ENCODE measurements around the gene PRKCA.

The PRKCA gene

GRCh38 chr17:66831383-66832210 lies 529.2 kb downstream of the PRKCA start:
- no peak for DNase-seq (ENCODE audit: low read depth, low spot score)

DNA sequence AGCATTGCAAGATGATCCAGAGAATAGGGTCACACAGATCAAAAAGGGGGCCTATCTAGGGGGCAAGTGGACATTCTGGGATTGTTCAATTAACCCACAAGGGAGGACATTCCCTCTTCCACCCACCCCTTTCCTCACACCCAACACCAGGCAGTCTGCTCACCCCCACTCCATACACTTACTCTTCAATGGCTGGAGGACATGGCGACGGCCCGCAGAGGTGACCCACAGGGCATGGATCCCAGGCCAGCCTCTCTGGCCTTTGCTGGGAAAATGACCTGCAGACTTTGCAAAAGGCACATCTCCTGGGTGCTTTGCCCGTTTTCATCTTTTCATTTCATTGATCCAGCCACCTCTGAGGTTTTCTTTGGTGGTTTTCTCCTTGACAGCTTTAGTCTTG lies 530.8 kb downstream of the PRKCA start:
- no peak for DNase-seq (ENCODE audit: low read depth, low spot score)

DNA sequence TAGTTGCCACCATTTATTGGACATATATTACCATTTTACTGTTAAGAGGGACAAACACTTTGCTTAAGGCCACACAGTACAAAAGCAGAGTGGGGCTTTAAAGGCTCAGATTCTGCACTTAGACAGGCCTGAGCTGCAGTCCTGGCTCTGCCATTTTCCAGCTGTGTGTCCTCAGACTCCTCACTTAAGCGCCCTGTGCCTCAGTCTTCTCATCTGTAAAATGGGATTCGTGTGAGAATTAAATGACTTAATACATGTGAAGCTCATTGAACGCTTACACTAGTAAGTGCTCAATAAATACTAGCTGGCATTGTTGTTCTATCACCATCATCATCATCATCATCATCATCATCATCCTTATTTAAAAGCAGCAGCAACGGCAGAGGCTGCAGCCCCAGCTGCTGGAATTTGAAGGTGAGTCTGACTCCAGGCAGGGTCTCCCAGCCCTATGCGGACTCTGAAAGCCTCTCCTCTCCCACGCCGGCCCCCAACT lies 532.1 kb downstream of the PRKCA start:
- no peak for DNase-seq (ENCODE audit: low read depth, low spot score)

DNA sequence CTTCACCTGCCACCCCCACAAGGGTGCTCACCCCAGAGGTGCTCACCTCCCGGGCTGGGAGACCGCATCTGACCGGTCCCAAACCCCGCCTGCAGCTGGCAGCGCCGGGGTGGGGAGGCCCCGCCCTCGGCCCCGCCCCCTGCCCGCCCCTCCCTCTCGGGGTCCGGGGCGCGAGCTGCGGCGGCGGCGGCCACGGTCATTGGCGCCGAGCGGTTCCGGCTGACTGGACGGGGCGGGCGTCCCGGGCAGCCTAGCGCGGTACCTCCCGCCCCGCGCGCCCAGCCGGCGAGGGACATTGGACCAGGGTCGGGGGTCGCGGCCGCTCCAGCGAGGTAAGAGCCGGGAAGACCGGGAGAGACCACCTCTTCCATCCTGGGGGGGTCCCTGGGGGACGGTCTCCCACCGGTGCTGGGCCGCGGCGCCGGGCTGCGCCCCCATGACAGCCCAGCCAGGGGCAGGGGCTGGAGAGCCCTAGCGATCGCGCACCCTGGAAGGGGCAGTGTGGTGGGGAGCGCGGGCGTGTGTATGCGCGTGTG lies 532.6 kb downstream of the PRKCA start, which contains the start of gene CACNG5:
TSS of gene CACNG5 (plus strand) at position 199 of the 536 bp plus-strand sequence. CDS start 42,216 bp downstream, outside the sequence.
- no peak for DNase-seq (ENCODE audit: low read depth, low spot score)

DNA sequence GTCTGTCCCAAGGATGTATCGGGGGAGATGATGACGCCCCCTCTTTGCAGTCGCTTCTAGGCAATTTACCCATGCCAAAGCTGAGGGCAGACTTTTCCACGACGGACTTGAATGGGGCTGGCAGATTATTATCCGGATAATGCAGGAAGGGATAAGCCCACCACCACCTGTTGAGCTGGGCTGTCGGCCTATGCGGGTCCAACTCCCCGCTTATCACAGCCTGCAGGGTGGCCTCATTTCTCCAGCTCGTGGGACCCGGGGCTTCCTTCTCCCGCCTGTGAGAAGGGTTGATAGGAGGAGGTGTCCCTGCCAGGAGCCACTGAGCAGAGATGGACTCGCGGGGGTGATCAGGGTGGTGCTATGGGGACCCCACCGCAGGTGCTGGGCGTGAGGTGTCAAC lies 533.1 kb downstream of the PRKCA start:
- DNase-seq (ENCODE audit: low read depth, low spot score): no peak

DNA sequence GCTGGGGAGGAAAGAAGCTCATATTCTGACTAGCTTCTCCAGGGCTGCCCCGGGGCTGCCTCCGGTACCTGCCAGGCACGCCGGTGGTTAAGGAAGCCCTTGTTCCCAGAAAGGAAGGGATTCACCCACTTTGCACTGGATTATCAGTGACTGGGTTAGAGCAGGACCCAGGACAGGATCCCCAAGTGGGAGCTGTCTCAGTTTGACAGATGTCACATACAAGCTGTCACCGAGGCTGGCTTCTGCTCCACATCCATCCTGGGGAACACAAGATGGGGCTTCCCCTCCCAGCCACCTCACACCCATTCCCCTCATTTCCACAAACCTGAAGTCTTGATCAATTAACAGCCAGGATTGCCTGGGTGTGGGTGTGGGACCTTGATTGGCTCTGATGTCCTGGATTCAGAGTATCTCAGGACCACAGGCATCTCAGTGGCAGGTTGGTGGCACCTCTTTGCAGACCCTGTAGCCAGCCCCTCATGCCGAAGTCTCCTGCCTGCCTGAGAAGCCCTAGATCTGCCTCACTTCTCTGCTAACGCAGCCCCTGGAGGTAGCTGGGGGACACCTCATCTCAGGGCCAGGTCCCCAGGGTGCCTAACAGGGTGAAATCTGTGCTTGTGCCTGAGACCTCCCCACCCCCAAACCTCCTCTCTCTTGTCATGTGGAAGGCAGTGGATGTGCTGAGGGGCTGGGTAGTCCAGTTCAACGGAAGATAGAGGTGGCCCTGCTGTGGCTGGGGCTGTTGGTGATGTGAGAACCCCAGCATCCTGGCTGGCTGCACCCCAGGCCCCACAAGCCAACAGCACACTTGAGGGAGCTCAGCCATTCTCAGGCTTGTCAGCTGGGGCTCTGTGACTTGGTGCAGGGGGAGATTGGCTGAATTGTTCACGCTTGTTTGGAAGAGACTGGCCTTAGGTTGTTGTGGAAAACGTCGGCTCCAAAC lies 533.9 kb downstream of the PRKCA start:
- no peak for DNase-seq (ENCODE audit: low read depth, low spot score)

- DNase-seq (ENCODE audit: low read depth, low spot score): no peak
Observed at GRCh38 chr17:66837226-66837625, 534.8 kb downstream of the PRKCA start.

DNA sequence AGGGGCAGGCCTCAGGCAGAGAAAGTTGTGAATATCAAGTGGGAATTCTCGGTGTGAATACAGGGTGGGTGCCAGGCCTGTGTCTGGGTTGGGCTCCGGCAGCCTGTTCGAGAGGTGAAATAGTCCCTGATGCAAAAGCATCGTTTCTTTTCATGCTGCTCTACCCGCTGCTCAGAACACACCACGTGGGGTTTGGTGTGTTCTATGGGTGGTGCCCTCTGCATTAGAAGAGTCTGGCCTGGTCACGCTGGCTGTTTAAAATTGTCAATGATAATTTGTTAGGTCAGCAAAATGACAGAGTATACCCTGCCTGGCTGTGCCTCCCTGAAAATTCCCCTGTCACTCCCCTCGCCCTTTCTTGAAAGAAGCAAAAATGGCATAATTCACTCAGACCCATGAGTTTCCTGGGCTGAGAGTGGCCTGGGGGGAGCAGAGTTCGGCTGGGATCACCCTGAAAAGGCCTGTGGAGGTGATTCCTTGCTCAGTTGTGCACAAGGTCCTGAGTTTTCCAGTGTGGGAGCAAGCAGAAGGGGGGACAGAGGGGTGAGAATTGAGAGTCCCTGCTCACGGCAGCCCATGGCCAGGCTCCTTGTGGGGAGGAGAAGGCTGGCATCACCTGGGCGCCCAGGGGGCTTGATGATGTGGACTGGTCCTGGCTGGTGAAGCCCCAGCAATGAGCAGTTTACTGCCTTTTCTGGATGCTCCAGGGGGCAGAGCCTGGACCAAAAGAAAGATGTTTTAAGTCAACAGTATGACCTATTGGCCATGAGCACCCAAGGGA lies 535.7 kb downstream of the PRKCA start:
- DNase-seq (ENCODE audit: low read depth, low spot score): no peak

GRCh38 chr17:66839616-66840015 lies 537.2 kb downstream of the PRKCA start:
- no peak for DNase-seq (ENCODE audit: low read depth, low spot score)

- no peak for DNase-seq (ENCODE audit: low read depth, low spot score)
Observed at GRCh38 chr17:66840061-66840460, 537.6 kb downstream of the PRKCA start.

DNA sequence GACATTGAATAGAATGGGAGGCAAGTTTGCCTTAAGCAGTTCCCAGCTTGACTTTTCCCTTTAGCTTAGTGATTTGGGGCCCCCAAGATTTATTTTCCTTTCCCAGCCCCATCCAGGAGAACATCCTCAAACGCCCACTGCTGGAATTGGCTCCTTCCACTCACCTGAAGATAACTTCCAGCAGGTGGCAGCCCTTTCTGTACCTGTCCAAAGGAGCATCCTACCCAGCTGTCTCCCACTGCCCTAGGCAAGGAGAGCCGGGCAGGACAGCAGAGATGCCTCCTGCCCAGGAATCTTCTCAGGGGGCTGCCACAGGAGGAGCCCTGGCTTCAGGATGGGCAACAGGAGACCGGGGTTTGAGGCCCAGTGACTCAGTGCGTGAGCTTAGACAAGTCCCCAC lies 538.9 kb downstream of the PRKCA start:
- DNase-seq (ENCODE audit: low read depth, low spot score): no peak

GRCh38 chr17:66841744-66842143 lies 539.3 kb downstream of the PRKCA start:
- no peak for DNase-seq (ENCODE audit: low read depth, low spot score)

DNA sequence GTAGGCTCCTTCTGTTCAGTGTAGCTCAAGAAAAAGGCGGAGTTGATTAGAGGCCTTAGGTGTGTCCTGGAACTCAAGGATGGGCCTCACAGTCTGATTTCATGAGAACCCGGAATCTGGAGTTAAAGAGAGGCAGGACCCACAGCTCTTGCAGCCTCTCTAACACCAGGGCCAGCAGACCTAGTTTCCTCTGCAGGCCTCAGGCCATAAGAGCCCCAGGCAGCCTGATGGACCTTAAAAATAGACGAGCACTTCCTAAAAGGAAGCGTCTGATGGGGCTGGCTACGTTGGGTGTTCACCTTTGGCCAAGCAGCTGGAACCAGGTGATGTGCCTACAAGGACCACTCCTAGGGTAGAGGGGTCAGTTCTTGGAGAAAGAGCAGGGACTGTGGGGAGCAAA lies 540.1 kb downstream of the PRKCA start:
- DNase-seq (ENCODE audit: low read depth, low spot score): no peak

DNA sequence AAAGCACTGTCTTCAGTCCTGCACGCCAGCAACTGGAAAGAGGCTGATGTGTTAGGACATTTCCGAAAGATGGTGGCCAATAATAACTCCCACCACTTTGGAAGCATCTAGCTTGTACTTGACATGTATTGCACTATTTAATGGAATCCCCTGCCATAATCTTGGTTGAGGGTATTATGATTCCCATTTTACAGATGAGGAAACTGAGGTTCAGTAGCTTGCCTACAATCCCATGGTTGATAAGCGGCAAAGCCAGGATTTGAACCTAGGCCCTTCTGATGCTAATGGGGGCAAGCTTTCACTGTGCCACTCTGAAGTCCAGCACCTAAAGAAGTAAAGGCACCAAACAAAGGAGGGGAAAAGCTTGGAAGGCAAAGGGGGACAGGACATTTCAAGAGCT lies 540.5 kb downstream of the PRKCA start:
- no peak for DNase-seq (ENCODE audit: low read depth, low spot score)

- no peak for DNase-seq (ENCODE audit: low read depth, low spot score)
Observed at GRCh38 chr17:66843627-66844026, 541.2 kb downstream of the PRKCA start.

GRCh38 chr17:66847704-66848103 lies 545.3 kb downstream of the PRKCA start:
- DNase-seq (ENCODE audit: low read depth, low spot score): no peak

GRCh38 chr17:66848496-66848895 lies 546.1 kb downstream of the PRKCA start:
- DNase-seq (ENCODE audit: low read depth, low spot score): no peak

GRCh38 chr17:66849032-66849655 lies 546.7 kb downstream of the PRKCA start:
- no peak for DNase-seq (ENCODE audit: low read depth, low spot score)

- no peak for DNase-seq (ENCODE audit: low read depth, low spot score)
Observed at GRCh38 chr17:66849851-66850580, 547.6 kb downstream of the PRKCA start.

GRCh38 chr17:66850692-66851091 lies 548.3 kb downstream of the PRKCA start:
- no peak for DNase-seq (ENCODE audit: low read depth, low spot score)
